Measurements from ENCODE around the gene MDFIC. TPM values are rescaled to one million over a fixed set of nuclear protein-coding genes. Genes with fewer than 3 reads are reported as not detected.

Gene MDFIC
- total and polyA plus RNA-seq, 2 of the 4 experiments (the other 2 are of a cell fraction) = 16.9 to 35.0 TPM

DNA sequence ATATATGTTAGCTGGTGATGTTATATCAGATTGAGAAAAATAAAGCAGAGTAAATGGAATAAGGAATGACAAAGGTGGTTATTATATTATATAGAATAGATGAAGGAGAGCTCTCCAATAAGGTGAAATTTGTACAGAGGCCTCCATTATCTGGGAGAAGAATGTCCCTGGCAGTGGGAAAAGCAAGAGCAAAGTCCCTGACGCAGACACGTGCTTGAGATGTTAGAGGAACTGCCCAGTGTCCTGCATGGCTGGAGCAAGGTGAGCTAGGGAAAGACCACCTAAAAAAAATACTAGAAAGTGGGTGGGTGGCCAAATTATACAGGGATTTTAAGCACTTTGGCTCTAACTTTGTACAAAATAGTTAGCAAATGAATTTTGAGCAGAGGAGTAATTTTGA lies 120.7 kb downstream of the MDFIC start:
- Histone ChIP-seq H3K4ac (ENCODE audit: low read depth, low read length) (no peak overlapping the region), H2AFZ (replicated peaks; ENCODE audit: low read length, poor library complexity) (no peak overlapping the region), H3K4me2 (ENCODE audit: low read depth, low read length) (no peak overlapping the region), H3K14ac (replicated peaks; ENCODE audit: low read depth, low read length) (no peak overlapping the region), H4K20me1 (ENCODE audit: insufficient read depth, low read length) (no peaks in the 10 kb centered on the region), H3K9ac (ENCODE audit: low read depth, low read length) (no peak overlapping the region), H3K23ac (ENCODE audit: low read depth, low read length) (no peak overlapping the region), H3K4me3 (ENCODE audit: insufficient read depth, low read depth, low read length) (no peak overlapping the region), H3K9me3 (ENCODE audit: control insufficient read depth, insufficient read depth, low read length) (no peaks in the 10 kb centered on the region), H3K36me3 (ENCODE audit: control insufficient read depth, insufficient read depth, low read length) (no peaks in the 10 kb centered on the region), H2BK120ac (ENCODE audit: low read depth, low read length) (no peak overlapping the region), H2AK5ac (ENCODE audit: low read depth, low read length) (no peak overlapping the region), H2BK15ac (ENCODE audit: low read depth, low read length) (no peak overlapping the region), H4K91ac (ENCODE audit: insufficient read depth, low read depth, low read length) (no peak overlapping the region), H3K4me1 (ENCODE audit: control insufficient read depth, insufficient read depth, low read length) (peaks cover 2% of the 10 kb centered on the region; the same call in 1 of the 2 replicates), H3K27me3 (ENCODE audit: control insufficient read depth, insufficient read depth, low read length) (no peaks in the 10 kb centered on the region), H4K8ac (ENCODE audit: low read depth in 2 of 2, low read length in 2 of 2) (no peak overlapping the region), H2BK20ac (ENCODE audit: low read depth, low read length) (no peak overlapping the region), H2AK9ac (replicated peaks; ENCODE audit: low read depth, low read length, poor library complexity) (no peak overlapping the region), H3K56ac (ENCODE audit: extremely low read depth, insufficient read depth, low read length) (no peak overlapping the region), H3K79me1 (ENCODE audit: low read depth in 1 of 2, low read length in 2 of 2) (no peaks in the 10 kb centered on the region), H3K27ac (ENCODE audit: insufficient read depth, low read length) (no peak overlapping the region), H4K5ac (ENCODE audit: low read depth, low read length) (no peak overlapping the region), H3K9me1 (ENCODE audit: insufficient read depth, low read length) (no peaks in the 10 kb centered on the region), H3K18ac (ENCODE audit: low read depth, low read length) (no peak overlapping the region), H2BK5ac (ENCODE audit: low read depth, low read length, poor library complexity, severe bottlenecking) (no peak overlapping the region)
- no CpG with 5 or more reads among the region's 2 CpGs for WGBS, 2 experiments (ENCODE audit: extremely low coverage in 2 of 2, insufficient read length in 1 of 2)
- intact Hi-C loops (cut with micrococcal nuclease) = loop anchor here (10.0 kb wide), 1 partner anchor 58 kb away; no protein-coding TSS in a partner anchor
- BruUV-seq (replicated peaks) = no TSS peak
- DNase-seq = no peak
- dilution Hi-C loops (cut with HindIII; ENCODE audit: low sequenced_read_pairs, unreplicated experiment) = no loop called here
- no peak for TF ChIP-seq POLR2A (IDR thresholded peaks at IDR 0.05; ENCODE audit: low read depth, low read length)
- TF ChIP-seq, protein P1, sequence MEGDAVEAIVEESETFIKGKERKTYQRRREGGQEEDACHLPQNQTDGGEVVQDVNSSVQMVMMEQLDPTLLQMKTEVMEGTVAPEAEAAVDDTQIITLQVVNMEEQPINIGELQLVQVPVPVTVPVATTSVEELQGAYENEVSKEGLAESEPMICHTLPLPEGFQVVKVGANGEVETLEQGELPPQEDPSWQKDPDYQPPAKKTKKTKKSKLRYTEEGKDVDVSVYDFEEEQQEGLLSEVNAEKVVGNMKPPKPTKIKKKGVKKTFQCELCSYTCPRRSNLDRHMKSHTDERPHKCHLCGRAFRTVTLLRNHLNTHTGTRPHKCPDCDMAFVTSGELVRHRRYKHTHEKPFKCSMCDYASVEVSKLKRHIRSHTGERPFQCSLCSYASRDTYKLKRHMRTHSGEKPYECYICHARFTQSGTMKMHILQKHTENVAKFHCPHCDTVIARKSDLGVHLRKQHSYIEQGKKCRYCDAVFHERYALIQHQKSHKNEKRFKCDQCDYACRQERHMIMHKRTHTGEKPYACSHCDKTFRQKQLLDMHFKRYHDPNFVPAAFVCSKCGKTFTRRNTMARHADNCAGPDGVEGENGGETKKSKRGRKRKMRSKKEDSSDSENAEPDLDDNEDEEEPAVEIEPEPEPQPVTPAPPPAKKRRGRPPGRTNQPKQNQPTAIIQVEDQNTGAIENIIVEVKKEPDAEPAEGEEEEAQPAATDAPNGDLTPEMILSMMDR (conservative IDR thresholded peaks at IDR 0.05; ENCODE audit: low read depth, low read length) = no peak
- no peak for TF ChIP-seq FOS (IDR thresholded peaks at IDR 0.05; ENCODE audit: low read depth, low read length)
- TF ChIP-seq RCOR1 (IDR thresholded peaks at IDR 0.05; ENCODE audit: insufficient replicate concordance, low read length) = no peak
- no peak for TF ChIP-seq SMC3 (IDR thresholded peaks at IDR 0.05; ENCODE audit: low read depth, low read length)
- no peak for TF ChIP-seq RFX5 (IDR thresholded peaks at IDR 0.05; ENCODE audit: low read depth, low read length)
- TF ChIP-seq, protein P2, sequence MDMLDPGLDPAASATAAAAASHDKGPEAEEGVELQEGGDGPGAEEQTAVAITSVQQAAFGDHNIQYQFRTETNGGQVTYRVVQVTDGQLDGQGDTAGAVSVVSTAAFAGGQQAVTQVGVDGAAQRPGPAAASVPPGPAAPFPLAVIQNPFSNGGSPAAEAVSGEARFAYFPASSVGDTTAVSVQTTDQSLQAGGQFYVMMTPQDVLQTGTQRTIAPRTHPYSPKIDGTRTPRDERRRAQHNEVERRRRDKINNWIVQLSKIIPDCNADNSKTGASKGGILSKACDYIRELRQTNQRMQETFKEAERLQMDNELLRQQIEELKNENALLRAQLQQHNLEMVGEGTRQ (IDR thresholded peaks at IDR 0.05; ENCODE audit: low read depth, low read length) = no peak
- TF ChIP-seq, protein P3, sequence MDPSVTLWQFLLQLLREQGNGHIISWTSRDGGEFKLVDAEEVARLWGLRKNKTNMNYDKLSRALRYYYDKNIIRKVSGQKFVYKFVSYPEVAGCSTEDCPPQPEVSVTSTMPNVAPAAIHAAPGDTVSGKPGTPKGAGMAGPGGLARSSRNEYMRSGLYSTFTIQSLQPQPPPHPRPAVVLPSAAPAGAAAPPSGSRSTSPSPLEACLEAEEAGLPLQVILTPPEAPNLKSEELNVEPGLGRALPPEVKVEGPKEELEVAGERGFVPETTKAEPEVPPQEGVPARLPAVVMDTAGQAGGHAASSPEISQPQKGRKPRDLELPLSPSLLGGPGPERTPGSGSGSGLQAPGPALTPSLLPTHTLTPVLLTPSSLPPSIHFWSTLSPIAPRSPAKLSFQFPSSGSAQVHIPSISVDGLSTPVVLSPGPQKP (IDR thresholded peaks at IDR 0.05; ENCODE audit: borderline replicate concordance, low read depth, low read length) = no peak
- no peak for TF ChIP-seq CEBPB (IDR thresholded peaks at IDR 0.05; ENCODE audit: low read depth, low read length)
- TF ChIP-seq BHLHE40 (IDR thresholded peaks at IDR 0.05; ENCODE audit: low read depth, low read length) = no peak
- no peak for TF ChIP-seq RAD21 (IDR thresholded peaks at IDR 0.05; ENCODE audit: low read length)
- TF ChIP-seq CHD1 (IDR thresholded peaks at IDR 0.05; ENCODE audit: low read depth, low read length) = no peak
- in situ Hi-C loops (cut with MboI; ENCODE audit: low sequenced_read_pairs) = no loop called here
- ChIA-PET POLR2A (ENCODE audit: unreplicated experiment) (no interaction called here), CTCF (no interaction called here)
- ATAC-seq (ENCODE audit: low read depth) = no peak

All from IMR-90 (cell line).